ENCODE results near the gene IMMT.

Gene IMMT

DNA sequence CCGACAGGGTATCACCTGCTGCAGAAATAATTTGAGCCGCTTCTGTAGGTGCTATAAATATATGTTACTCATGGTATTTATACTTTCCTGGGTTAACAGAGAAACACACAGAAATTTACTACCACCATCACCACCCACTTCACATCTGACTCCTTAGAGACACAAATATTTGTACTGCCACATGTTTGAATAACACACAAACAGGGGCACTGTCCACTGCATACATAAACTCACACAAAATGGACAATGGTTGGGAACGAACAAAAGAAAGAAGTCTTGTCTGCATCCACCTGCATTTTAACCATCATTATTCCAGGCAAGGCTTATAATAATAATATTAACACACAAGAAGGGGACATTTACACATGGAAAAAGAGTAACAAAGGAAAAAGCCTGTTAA lies 24.0 kb downstream of the IMMT start:
- DNase-seq (ENCODE audit: low spot score): no peak
- Histone ChIP-seq H3K27ac (ENCODE audit: poor library complexity, severe bottlenecking) (no peak overlapping the region), H3K4me1 (ENCODE audit: insufficient read depth, poor library complexity, severe bottlenecking) (no peaks in the 10 kb centered on the region), H3K4me3 (ENCODE audit: severe bottlenecking) (no peak overlapping the region), H3K9me3 (ENCODE audit: severe bottlenecking) (peaks cover 2% of the 10 kb centered on the region), H3K27me3 (ENCODE audit: insufficient read depth, poor library complexity, severe bottlenecking) (no peaks in the 10 kb centered on the region), H3K36me3 (ENCODE audit: low read depth) (peaks cover 85% of the 10 kb centered on the region)
- no peak for ATAC-seq (ENCODE audit: low read depth)
- TF ChIP-seq, protein P1, sequence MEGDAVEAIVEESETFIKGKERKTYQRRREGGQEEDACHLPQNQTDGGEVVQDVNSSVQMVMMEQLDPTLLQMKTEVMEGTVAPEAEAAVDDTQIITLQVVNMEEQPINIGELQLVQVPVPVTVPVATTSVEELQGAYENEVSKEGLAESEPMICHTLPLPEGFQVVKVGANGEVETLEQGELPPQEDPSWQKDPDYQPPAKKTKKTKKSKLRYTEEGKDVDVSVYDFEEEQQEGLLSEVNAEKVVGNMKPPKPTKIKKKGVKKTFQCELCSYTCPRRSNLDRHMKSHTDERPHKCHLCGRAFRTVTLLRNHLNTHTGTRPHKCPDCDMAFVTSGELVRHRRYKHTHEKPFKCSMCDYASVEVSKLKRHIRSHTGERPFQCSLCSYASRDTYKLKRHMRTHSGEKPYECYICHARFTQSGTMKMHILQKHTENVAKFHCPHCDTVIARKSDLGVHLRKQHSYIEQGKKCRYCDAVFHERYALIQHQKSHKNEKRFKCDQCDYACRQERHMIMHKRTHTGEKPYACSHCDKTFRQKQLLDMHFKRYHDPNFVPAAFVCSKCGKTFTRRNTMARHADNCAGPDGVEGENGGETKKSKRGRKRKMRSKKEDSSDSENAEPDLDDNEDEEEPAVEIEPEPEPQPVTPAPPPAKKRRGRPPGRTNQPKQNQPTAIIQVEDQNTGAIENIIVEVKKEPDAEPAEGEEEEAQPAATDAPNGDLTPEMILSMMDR (IDR thresholded peaks at IDR 0.05; ENCODE audit: poor library complexity, severe bottlenecking): no peak

DNA sequence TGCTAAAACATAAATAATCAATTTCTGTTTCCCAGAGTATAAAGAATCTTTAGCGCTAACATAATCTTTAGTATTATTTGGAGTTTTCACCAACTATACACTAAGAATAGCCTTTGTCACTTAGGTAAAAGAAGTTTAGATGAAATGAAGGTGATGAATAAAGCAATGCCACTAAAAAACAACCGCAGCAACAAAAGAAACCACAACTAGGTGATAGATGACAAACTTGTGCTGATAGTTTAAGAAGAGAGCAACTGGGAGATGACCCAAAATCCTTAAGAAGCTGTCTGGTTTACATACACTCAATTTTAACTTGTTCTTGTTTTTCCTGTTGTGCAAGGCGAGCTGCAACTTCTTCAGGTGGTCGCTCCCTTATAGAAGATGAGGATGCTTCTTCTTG lies 24.8 kb downstream of the IMMT start:
- DNase-seq (ENCODE audit: low spot score) (no peak), ATAC-seq (ENCODE audit: low read depth) (no peak)
- Histone ChIP-seq H3K4me3 (ENCODE audit: severe bottlenecking) (no peak overlapping the region), H3K4me1 (ENCODE audit: insufficient read depth, poor library complexity, severe bottlenecking) (no peaks in the 10 kb centered on the region), H3K27me3 (ENCODE audit: insufficient read depth, poor library complexity, severe bottlenecking) (no peaks in the 10 kb centered on the region), H3K27ac (ENCODE audit: poor library complexity, severe bottlenecking) (no peak overlapping the region), H3K9me3 (ENCODE audit: severe bottlenecking) (peaks cover 2% of the 10 kb centered on the region), H3K36me3 (ENCODE audit: low read depth) (peaks cover 85% of the 10 kb centered on the region)
- TF ChIP-seq, protein P1 (IDR thresholded peaks at IDR 0.05; ENCODE audit: poor library complexity, severe bottlenecking): no peak

DNA sequence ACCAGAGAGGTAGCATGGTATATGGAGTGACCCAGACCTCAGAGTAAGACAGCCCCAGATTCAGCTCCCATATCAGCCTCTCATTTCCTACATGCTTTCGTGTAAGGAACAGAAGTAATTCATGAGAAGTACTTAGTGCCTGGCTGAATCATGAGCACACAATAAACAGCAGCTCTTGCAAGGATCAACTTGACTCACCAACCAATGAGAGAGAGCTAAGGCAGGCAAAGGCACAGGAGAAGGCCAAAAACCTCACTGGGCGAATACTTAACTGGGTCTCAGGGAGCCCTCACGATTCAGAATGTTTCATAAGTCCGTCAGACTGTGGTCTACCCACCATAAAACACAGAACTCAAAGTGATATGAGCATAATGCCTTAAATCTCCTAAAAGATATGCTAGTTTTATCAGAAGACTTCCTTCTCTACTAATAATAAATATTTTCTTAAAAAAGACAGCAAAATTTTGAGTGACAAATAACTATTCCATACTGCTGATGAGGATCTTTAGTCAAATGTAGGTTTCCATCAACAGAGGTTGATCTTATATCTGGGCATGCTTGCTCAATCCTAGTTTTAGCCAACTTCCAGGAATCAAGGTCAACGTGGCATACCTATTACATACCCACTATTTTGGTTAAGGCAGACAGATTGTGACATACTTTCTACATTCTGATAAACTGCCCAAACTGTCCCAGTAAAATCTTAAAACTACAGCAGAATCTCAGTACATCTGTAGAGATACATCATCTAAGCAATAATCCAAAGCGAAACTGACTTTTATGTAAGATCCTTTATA lies 34.9 kb downstream of the IMMT start:
- ATAC-seq (ENCODE audit: low read depth) (no peak), DNase-seq (ENCODE audit: low spot score) (no peak)
- Histone ChIP-seq H3K27ac (ENCODE audit: poor library complexity, severe bottlenecking) (no peak overlapping the region), H3K9me3 (ENCODE audit: severe bottlenecking) (no peaks in the 10 kb centered on the region), H3K4me1 (ENCODE audit: insufficient read depth, poor library complexity, severe bottlenecking) (no peaks in the 10 kb centered on the region), H3K27me3 (ENCODE audit: insufficient read depth, poor library complexity, severe bottlenecking) (no peaks in the 10 kb centered on the region), H3K36me3 (ENCODE audit: low read depth) (peaks cover 96% of the 10 kb centered on the region), H3K4me3 (ENCODE audit: severe bottlenecking) (no peak overlapping the region)
- TF ChIP-seq, protein P1 (IDR thresholded peaks at IDR 0.05; ENCODE audit: poor library complexity, severe bottlenecking): no peak

DNA sequence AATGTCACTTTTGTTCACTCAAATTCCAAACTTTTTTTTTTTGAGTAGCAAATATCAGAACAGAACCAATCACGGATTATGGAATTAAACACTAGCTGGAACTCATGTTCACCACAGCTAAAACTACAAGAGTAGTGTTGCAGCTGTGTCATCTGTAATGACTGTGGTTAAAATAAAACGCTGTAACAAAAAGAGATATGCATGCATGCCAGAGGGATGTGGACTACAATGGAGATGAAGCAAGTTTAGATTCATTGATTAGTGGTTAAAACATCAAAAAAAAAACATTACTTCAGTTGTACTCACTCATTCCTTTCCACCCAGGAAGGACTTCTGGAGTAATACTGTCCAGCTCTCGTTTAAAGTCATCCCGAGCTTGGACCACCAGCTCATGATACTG lies 37.0 kb downstream of the IMMT start:
- TF ChIP-seq, protein P1 (IDR thresholded peaks at IDR 0.05; ENCODE audit: poor library complexity, severe bottlenecking): no peak
- no peaks in the 10 kb centered on the region for H3K27me3 ChIP-seq (ENCODE audit: insufficient read depth, poor library complexity, severe bottlenecking)
- no peak for ATAC-seq (ENCODE audit: low read depth)
- H3K9me3 ChIP-seq (ENCODE audit: severe bottlenecking): no peaks in the 10 kb centered on the region
- no peak for DNase-seq (ENCODE audit: low spot score)
- no peak overlapping the region for H3K27ac ChIP-seq (ENCODE audit: poor library complexity, severe bottlenecking)
- no peak overlapping the region for H3K4me3 ChIP-seq (ENCODE audit: severe bottlenecking)
- H3K4me1 ChIP-seq (ENCODE audit: insufficient read depth, poor library complexity, severe bottlenecking): no peaks in the 10 kb centered on the region
- peaks cover 95% of the 10 kb centered on the region for H3K36me3 ChIP-seq (ENCODE audit: low read depth)

DNA sequence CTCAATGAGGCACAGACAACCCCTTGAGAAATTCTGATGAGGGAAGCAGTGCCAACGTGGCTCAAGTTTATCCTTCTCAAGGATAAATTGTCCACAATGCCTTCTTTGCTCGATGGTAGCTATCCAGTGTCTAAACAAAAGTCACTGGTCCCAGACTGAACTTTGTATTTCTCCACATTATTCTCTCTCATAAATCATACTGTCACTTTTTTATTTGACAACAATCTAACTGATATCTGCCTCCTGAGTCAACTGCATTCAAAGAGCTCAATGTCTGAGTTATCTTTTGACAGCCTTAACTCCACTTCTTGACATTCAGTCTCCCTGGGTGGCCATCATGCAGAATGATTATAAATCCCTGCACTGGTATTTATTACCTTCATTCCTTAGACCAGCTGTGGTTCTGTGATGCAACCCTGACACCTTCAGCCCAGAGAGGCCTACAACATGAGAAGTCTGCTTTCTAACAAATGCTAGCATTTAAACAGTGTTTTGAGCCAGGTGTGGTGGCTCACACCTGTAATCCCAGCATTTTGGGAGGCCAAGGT lies 38.2 kb downstream of the IMMT start:
- ATAC-seq (ENCODE audit: low read depth): no peak
- H3K4me1 ChIP-seq (ENCODE audit: insufficient read depth, poor library complexity, severe bottlenecking): no peaks in the 10 kb centered on the region
- no peaks in the 10 kb centered on the region for H3K27me3 ChIP-seq (ENCODE audit: insufficient read depth, poor library complexity, severe bottlenecking)
- H3K36me3 ChIP-seq (ENCODE audit: low read depth): peaks cover 94% of the 10 kb centered on the region
- H3K9me3 ChIP-seq (ENCODE audit: severe bottlenecking): no peaks in the 10 kb centered on the region
- DNase-seq (ENCODE audit: low spot score): no peak
- TF ChIP-seq, protein P1 (IDR thresholded peaks at IDR 0.05; ENCODE audit: poor library complexity, severe bottlenecking): no peak
- no peak overlapping the region for H3K4me3 ChIP-seq (ENCODE audit: severe bottlenecking)
- no peak overlapping the region for H3K27ac ChIP-seq (ENCODE audit: poor library complexity, severe bottlenecking)

Data from RWPE2 (cell line).